ENCODE results near the gene MGAM2.

MGAM2 gene

DNA sequence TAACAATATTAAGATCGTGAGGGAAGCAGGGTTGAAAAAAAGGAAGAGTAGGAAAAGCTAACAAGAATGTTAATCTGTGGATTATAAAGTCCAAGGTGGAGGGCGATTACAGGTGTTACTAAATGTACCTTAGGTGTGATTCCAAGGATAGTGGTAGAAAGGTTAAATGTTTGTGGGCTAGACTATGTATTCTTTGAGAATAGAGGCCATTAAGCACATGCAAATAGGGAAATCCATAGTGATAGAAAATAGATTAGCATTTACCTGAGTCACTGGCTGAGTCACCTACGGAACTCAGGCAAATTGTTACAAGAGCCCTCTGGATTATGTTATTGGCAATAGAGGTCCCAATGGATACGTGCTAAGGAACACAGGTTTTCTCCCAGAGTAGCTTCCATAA lies 9.0 kb downstream of the MGAM2 start:
- no peak for DNase-seq (ENCODE audit: low read depth, low spot score)

DNA sequence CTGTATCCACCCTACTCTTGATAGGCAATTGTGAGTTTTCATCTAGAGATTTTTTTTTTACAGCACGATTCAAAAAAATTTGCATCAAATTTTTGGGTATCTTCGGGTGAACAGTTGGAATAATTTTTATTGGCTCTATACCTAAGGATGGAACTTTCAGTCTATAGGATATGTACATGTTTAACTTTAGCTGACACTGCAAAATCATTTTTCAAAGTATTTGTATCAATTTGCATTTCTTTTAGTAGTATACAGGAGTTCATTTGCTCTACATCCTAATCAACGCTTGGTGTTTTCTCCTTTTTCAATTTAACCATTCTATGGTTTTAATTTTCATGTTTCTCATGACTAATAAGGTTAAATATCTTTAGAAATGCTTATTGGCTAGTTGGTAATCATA lies 11.7 kb downstream of the MGAM2 start:
- no peak for DNase-seq (ENCODE audit: low read depth, low spot score)

DNA sequence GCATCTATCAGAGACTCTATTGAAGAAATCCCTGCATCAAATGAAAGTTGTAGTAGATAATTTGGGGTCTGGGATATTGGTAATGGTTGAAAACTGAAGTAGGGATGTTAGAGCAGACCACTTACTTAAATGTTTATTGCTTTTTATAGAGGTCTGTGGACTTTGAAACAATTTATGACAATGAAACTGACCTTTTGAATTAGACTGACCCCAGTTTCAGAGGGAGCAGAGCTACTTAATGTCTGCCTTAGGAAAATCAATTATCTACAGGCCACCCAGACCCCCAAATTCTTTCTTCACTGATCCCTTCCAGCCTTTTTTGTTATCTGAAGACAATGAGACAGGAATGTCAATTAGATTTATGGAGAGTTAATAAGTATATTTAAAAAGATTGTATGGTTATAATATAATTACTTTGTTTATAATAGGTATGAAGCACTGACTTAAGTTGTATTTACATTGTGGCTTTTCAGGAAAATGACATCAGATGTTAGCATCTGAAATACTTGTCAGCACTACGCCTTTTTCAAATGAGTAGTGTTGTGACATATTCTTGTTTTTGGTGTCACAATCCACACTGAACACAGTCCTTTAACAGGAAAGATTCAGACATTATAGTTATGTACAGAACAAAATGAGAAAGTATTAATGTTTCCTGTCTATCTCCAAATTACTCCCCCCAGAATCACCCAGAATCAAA lies 13.9 kb downstream of the MGAM2 start:
- no peak for DNase-seq (ENCODE audit: low read depth, low spot score)

DNA sequence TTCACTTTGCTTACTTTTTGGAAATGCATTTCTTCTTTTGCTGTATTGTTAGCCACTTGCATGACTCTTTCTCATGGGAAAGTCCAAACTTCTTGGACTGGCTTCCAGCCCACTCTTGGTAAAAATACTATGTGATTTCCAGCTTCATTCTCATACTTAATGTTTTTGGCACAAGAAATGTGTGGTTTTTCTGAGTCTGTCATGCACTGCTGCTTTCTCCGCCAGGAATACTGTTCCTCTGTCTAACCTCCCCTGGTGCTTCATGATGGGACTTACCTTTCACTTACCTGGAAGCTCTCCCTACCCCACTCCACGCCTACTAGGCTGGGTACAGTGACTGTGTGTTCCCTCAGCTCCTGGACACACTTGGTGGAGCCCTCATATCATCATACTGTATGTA lies 18.7 kb downstream of the MGAM2 start:
- DNase-seq (ENCODE audit: low read depth, low spot score): no peak

DNA sequence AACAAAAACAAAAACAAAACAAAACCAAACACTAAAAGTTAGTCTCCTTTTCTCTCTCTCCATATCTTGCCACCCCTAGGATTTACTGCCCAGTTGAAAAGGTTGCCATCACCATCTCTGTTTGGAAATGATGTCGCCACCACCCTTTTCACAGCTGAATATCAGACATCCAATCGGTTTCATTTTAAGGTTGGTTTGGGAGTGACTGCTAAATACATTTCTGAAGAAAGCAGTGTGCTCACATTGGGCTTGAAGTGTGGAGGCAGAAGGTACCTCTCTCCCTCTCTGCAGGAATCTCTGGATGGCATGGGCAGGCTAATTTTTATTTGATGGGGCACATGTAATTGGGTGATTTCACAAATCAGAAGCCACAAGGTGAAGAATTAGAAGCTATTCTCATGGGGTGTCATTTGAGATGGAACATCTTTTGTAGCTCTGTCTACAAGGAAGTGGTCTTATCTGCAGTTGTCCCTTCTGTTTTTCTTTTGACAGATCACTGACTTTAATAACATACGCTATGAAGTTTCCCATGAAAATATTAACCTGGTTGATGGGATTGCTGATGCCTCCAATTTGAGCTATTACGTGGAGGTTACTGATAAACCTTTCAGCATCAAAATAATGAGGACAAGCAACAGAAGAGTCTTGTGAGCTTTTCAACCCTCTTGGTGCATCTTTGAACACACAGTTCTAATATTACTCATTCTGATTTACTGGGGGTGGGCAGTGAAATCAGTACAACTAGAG lies 20.1 kb downstream of the MGAM2 start:
- DNase-seq (ENCODE audit: low read depth, low spot score): no peak

DNA sequence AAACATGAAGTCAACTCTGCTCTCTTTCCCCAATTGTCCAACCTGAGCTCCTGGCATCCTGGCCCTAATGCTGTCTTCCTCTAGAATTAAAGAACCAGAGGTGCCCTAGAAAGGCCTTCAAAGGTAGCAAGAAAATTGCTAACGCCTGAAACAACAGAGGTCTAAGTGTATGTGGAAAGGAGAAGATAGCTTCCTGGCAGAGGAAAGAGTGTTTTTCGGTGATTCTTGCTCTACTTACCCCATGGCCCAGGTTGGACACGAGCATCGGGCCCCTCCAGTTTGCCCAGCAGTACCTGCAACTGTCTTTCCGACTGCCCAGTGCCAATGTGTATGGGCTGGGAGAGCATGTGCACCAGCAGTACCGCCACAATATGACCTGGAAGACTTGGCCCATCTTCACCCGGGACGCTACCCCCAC lies 22.2 kb downstream of the MGAM2 start:
- DNase-seq (ENCODE audit: low read depth, low spot score): no peak

DNA sequence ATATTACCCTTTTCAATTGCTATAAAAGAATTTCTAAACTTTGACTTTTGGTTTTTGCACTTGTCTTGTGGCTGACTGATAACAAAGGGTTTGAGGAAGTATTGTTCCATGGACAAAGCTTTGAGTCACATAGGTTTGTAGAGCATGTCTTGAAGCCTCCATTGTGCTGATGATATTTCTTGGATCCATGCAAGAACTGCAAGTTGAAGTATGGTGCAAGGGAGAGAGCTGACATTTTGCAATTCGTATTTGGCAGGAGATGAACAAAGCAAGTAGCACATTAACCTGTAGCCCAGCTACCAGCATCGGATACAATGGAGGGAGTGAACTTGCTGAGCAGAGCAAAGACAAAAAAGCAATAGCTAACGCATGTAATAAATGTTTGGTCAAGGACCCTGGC lies 23.4 kb downstream of the MGAM2 start:
- DNase-seq (ENCODE audit: low read depth, low spot score): no peak

DNA sequence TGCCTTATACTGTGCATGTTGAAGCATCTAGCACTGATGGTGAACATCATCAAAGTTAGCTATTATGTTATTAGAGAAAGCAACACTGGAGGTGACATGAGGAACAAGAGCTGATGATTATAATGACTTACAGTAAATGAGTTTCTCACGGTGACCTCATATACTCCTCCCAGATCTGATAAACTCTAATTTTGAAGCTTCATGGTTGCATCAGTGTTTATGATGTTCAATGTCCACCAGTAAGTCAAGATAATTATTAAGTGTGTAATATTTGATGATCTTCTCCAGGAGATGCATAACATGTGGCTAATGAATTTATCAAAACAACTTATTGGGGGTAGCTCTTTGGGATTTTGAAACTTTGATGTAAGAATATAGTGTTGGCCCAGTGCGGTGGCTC lies 27.5 kb downstream of the MGAM2 start:
- DNase-seq (ENCODE audit: low read depth, low spot score): no peak

DNA sequence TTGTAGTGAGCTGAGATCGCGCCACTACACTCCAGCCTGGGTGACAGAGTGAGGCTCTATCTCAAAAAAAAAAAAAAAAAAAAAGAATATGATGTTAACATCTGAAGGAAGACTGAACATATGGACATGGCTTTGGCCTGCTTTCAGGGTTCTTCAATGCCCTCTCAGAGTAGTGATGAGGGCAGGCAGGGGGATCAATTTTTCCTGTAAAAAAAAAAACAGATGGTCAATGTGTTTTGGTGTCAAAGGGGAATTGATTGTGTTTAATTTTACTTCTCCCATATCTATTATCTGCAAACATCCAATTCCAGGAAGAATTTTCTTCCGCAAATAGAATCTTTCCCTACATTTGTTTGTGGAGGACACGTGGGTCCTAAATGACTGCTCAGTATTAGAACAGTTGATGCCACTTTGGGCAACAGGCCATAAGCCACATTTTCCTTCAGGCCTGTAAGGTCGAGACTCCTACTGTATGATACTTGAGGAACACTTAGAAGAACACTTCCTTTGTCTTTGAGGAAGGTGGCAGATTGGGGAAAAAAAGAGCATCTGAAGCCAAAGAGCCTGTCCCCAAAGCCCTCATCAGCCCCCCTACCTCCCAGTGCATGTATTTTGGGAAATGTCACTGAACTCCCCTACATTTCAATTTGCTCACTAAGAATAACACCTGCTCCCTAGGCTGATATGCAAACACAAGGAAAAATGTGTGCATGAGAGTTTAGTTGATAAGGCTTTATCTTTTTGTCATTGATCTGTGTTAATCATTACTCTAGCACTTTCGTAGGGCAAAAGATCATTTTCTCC lies 28.3 kb downstream of the MGAM2 start:
- DNase-seq (ENCODE audit: low read depth, low spot score): no peak

DNA sequence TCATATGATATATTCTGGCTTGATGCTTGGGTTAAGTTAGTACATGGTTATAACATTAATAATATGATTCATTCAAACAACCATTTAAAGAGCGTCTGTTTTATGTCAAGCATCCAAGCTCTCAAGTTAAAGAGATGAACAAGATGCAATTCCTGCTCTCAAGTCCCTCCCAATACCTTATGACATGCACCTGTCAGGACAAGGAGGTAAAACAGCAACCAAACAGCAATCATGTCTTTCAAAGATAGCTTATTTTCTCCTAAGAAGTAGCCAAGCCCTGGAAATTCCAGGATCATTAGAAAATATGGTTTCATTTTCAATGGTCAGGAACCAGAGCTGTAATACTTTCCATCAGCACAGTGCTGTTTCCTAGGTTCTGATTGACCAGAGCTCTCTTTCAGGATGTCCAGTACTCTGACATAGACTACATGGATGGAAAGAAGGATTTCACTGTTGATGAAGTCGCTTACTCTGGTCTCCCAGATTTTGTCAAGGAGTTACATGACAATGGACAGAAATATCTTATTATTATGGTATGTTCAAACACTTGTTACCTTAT lies 29.0 kb downstream of the MGAM2 start:
- DNase-seq (ENCODE audit: low read depth, low spot score): no peak

DNA sequence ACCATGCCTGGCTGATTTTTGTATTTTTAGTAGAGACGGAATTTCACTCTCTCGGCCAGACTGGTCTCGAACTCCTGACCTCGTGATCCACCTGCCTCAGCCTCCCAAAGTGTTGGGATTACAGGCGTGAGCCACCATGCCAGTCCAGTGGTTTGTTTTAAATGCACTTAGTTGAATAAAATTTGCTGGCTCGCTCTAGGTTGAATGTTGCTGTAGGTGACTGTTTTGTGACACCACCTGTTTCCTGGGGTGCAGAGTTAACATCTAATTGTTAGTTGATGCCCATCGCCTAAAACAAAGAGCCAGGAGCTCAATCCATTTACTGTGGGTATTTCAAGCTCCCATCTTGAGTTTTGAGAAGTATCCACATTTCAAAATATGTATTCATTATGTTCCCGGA lies 31.2 kb downstream of the MGAM2 start:
- DNase-seq (ENCODE audit: low read depth, low spot score): no peak

DNA sequence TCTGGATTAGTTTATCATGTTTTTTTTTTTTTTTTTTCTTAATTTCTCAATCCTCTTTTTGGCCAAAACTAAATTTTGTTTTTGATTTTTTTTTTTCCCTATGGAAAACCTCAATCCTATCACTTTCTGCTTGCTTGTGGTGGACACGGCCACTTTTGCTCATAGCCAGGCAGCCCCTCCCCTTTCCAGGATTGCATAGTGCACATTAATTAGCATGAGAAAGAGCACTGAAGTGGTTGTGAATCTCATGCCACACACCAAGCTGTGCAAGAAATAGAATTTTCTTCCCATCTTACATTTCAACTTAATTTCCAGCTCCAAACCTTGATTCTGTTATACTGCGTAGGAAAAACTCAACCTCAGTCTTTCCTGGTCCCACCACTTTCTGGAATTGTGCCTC lies 34.6 kb downstream of the MGAM2 start:
- DNase-seq (ENCODE audit: low read depth, low spot score): no peak

DNA sequence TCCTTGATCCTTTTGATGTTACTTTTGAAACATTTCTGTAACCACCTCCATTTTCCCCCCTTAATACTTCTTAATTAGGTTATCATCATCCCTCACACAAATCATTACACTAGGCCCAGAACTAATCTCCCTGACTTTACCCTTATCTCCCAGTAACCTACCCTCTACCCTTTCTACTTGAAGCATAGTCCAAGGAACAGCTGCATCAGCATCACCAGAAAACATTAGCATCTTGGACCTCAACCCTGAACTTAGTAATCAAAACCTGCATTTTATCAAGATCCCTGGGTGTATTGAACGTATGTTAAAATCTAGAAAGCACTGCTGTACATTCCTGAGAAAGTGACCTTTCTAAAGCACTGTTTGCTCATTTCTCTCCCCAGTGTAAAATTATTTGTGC lies 38.8 kb downstream of the MGAM2 start:
- no peak for DNase-seq (ENCODE audit: low read depth, low spot score)

DNA sequence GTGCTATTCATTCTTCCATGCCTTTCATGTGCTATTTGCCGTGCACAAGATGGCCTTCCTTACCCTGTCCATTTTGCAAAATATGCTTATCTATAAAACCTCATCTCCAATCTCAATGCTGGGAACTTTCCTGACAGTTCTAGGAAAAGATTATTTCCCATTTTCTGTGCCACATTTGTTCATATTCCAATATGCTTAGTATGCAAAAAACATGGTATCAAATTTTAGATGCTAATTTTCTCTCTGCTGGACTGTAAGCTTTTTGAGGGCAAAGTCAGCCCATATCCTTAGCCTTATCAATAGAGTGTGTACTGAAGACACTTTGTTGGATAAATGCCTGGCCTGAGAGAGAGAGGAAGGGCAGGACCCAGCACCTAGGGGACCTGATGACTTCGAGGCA lies 39.4 kb downstream of the MGAM2 start:
- DNase-seq (ENCODE audit: low read depth, low spot score): no peak

DNA sequence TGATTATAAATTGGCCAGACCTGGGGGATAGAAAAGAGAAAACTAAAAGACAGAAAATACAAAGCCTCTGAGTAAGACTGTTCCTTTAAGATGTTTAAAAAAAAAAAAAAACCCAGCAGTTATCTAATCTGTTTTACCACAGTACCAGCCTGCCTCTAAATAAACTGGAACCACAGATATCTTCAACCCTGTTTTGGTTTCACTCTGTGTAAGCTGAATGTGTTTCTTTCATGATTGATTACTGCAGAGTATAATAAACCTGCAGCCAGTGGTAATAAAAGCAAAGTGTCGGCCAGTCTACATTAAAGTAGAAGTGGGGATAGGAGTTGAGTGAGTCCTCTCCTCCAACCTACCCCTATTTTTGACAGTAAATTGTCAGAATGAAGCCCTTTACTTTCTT lies 40.6 kb downstream of the MGAM2 start:
- DNase-seq (ENCODE audit: low read depth, low spot score): no peak

DNA sequence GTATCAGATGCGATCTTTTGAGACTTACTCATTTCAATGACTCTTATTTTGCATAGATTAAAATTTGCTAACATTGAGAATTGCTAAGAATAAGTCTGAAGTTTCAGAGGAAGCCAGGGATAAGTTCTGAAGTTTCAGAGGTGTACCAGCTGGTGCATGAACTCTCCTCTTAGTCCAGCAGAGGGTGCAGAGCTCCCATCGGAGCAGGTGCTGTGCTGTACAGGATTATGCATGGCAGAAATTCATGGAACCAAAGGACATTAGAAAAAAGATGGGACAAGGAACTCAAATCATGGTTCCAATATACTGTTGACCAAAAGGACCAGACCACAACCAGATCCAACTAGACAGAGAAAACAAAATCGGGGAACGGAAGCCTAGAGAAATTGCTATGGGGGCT lies 41.9 kb downstream of the MGAM2 start:
- DNase-seq (ENCODE audit: low read depth, low spot score): no peak

DNA sequence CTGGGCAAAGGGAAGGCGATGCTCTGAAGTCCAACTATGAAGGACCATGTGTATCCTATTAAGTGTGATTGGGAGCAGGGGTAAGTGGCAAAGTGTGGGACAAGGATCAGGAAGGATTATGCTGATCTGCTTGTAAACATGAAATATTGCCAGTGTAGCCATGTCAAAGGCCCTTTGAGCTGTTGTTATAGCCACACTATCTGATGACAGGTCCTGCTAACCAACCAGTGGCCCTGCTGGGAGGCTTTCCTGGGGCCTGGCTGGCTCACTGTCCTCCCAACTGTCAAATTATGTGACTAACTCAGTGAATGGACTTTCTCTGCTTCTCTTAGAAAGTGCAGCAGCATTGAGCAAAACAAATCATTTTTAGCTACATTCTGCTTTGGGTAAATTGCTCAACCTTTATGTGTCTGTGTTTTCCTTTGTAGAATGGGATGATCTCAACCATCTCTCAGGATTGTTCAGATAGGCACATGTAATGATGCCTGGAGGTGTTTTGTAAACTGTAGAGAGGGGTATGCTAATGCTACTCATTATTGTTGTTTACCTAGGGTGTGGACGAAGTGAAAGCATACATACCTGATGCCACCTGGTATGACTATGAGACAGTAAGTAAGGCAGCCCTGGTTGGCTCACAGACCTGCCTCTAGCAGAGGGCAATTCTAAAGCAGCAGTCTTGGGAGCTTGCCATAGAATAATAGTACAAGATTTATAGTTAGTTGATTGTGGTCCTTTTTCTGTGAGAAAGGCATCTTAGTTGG lies 47.4 kb downstream of the MGAM2 start:
- DNase-seq (ENCODE audit: low read depth, low spot score): no peak

DNA sequence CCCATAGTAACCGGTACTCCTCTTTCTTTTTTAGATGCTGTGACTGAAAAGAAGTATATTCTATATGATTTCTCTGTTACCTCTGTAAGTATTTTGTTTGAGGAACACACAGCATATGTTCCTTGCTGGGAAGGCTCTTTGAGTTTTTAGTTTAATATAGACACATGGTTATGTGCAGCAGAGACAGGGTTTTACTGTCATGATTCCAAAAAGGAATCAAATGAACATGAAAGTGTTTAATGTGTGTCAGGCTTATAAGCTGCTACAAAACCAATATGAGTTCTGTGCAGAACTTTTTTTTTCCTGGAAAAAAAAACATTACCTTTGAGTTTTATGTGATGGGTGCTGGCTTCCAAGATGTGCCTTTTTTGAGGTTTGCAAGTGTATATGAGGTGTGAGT lies 50.4 kb downstream of the MGAM2 start:
- DNase-seq (ENCODE audit: low read depth, low spot score): no peak

DNA sequence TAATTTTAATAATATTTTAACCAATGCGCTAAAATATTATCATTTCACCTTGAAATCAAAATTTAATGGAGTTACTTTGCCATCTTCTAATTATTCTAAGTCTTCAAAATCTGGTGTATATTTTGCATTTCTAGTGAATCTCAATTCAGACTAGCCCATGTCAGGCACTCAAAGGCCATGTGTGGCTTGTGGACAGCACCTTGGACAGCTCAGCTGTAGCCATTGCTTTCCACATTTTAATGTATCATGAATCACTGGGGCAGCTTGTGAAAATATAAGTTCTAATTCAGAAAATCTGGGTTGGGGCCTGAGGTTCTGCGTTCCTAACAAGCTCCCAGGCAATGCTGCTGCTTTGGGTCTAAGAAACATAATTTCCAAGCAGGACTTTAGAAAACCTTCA lies 57.2 kb downstream of the MGAM2 start:
- no peak for DNase-seq (ENCODE audit: low read depth, low spot score)

DNA sequence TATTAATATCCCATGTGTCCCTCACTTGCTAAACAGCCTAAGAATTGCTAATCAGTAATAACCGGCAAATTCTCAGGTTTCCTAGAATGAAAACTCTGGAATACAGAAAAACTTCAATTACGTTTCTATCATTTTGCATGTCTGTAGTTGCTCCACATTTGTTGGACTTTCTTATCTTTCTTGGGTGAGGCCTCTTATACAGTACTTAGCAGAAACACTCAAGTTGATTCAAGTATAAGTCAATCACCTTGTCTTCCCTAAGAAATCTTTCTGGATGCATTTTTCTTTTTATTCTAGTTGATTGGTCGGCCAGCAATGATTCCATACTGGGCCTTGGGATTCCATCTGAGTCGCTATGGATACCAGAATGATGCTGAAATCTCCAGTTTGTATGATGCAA lies 61.4 kb downstream of the MGAM2 start:
- DNase-seq (ENCODE audit: low read depth, low spot score): no peak

DNA sequence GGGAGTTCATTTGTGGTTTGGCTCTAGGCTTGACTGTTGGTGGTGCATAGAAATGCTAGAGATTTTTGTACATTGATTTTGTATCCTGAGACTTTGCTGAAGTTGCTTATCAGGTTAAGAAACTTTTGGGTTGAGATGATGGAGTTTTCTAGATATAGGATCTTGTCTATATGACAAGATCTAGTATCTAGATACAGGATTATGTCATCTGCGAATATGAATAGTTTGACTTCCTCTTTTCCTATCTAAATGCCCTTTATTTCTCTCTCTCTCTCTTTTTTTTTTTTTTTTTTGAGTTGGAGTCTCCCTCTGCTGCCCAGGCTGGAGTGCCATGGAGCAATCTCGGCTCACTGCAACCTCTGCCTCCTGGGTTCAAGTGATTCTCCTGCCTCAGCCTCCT lies 62.9 kb downstream of the MGAM2 start:
- DNase-seq (ENCODE audit: low read depth, low spot score): no peak

DNA sequence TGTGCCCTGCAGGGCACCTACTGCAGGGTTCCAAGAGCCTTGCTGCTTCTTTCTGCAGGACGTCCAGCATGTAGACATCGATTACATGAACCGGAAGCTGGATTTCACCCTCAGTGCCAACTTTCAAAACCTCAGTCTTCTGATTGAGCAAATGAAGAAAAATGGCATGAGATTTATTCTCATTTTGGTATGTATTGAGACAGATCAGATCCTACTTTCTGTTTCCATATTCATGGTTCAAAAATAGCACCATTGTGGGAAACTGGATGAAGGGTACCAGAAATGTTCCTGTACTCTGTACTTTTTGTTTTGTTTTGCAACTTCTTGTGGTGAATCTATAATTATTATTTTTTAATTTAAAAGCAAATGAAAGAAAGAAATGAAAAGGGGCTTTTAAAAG lies 64.1 kb downstream of the MGAM2 start:
- no peak for DNase-seq (ENCODE audit: low read depth, low spot score)

Data from smooth muscle cell of the brain vasculature (primary cell).